Endothelial cell of umbilical vein (primary cell): Measurements from ENCODE around the gene SETMAR. TPM values are rescaled to one million over a fixed set of nuclear protein-coding genes. Genes with fewer than 3 reads are reported as not detected.

ENCODE experiments used
- BruUV-seq: library from RNA; stranded (reverse); fragments of 400-500 nt; replicated peaks from 2 replicates; lab custom pipeline; 2021; lab: Mats Ljungman, UMichigan
- CTCF ChIA-PET: fragments of 300-600, 350-600 bp; sonication (Branson Sonifier 250); formaldehyde crosslinking; loops from one replicate; lab custom pipeline; 2021; ENCODE audit warnings: antibody characterized with exemption, inconsistent platforms; lab: Charles Lee
- POLR2A ChIA-PET: fragments of 300-600, 350-600 bp; sonication (Branson Sonifier 250); formaldehyde crosslinking; loops from one replicate; lab custom pipeline; 2021; ENCODE audit warnings: antibody characterized with exemption, inconsistent platforms; lab: Charles Lee
- DNase-seq: peaks from one replicate; pipeline ENCODE4 v3.0.0-alpha.2; 2011; ENCODE audit warnings: low read depth, low spot score
- FAIRE-seq: peaks from 2 replicates; lab custom pipeline; 2011; peaks lifted over from hg19 to GRCh38; lab: Jason Lieb, UNC
- H2AFZ ChIP-seq: 2 replicates; pipeline ENCODE4 v1.6.0; 2012; ENCODE audit warnings: low read depth, low read length, control low read depth, inconsistent platforms
- H3K27ac ChIP-seq: 2 replicates; pipeline ENCODE4 v1.5.1; 2011; ENCODE audit warnings: low read depth, mild to moderate bottlenecking, control low read depth, low read length, moderate library complexity; ENCODE audit not compliant: insufficient read depth
- H3K27me3 ChIP-seq, 2 experiments: 2 replicates each; pipeline versions ENCODE4 v1.6.0 to v1.6.1; 2011; ENCODE audit warnings: low read length in 2 of 2, mixed read lengths in 1 of 2; ENCODE audit not compliant: control insufficient read depth in 2 of 2, insufficient read depth in 2 of 2
- H3K36me3 ChIP-seq, 2 experiments: 2 replicates in 1 of 2; 3 replicates in 1 of 2; pipeline ENCODE4 v1.5.1; 2011; ENCODE audit warnings: low read length in 2 of 2, mild to moderate bottlenecking in 1 of 2, moderate library complexity in 1 of 2; ENCODE audit not compliant: control insufficient read depth in 2 of 2, insufficient read depth in 2 of 2; ENCODE audit errors: extremely low read depth in 1 of 2
- H3K4me1 ChIP-seq: 3 replicates; pipeline ENCODE4 v1.5.1; 2011; ENCODE audit warnings: mild to moderate bottlenecking, low read length; ENCODE audit not compliant: control insufficient read depth, insufficient read depth; ENCODE audit errors: extremely low read depth
- H3K4me2 ChIP-seq: 2 replicates; pipeline ENCODE4 v1.6.1; 2011; ENCODE audit warnings: low read length, control low read depth, mixed read lengths; ENCODE audit not compliant: insufficient read depth
- H3K4me3 ChIP-seq, 3 experiments: fragments of 200-600 bp in 1 of 3; sonication (generic), shearing (Covaris generic) in 1 of 3; replicated peaks in 1 of 3; 2 replicates each; pipeline ENCODE4 v1.5.1; 2011 to 2016; ENCODE audit warnings: control low read depth in 3 of 3, low read length in 3 of 3, mild to moderate bottlenecking in 2 of 3, inconsistent platforms in 1 of 3, low read depth in 1 of 3, moderate library complexity in 1 of 3; ENCODE audit not compliant: insufficient read depth in 1 of 3
- H3K79me2 ChIP-seq: 2 replicates; pipeline ENCODE4 v1.6.0; 2012; ENCODE audit warnings: low read length, inconsistent platforms; ENCODE audit not compliant: control insufficient read depth, insufficient read depth
- H3K9ac ChIP-seq: replicated peaks from 2 replicates; pipeline ENCODE3; 2011; ENCODE audit warnings: low read length, control low read depth; ENCODE audit not compliant: insufficient read depth; ENCODE audit errors: extremely low read depth
- H3K9me1 ChIP-seq: replicated peaks from 3 replicates; pipeline ENCODE4 v1.6.0; 2011; ENCODE audit warnings: mild to moderate bottlenecking, low read length; ENCODE audit not compliant: control insufficient read depth, insufficient read depth; ENCODE audit errors: extremely low read depth
- H3K9me3 ChIP-seq: replicated peaks from 2 replicates; pipeline ENCODE4 v1.5.1; 2012; ENCODE audit warnings: low read length, inconsistent platforms; ENCODE audit not compliant: control insufficient read depth, insufficient read depth
- H4K20me1 ChIP-seq: replicated peaks from 2 replicates; pipeline ENCODE3; 2011; ENCODE audit warnings: mild to moderate bottlenecking, low read length; ENCODE audit not compliant: control insufficient read depth, insufficient read depth; ENCODE audit errors: extremely low read depth
- EZH2 ChIP-seq: IDR thresholded peaks from 2 replicates; pipeline ENCODE4 v1.6.1; 2012; ENCODE audit warnings: borderline replicate concordance, low read depth, mild to moderate bottlenecking, moderate library complexity, low read length, inconsistent platforms; ENCODE audit not compliant: severe bottlenecking
- GATA2 ChIP-seq: IDR thresholded peaks from 2 replicates; pipeline ENCODE4 v1.7.0; 2011; ENCODE audit warnings: low read depth, mild to moderate bottlenecking, moderate library complexity, mixed read lengths, low read length; ENCODE audit not compliant: insufficient read length, insufficient read depth
- MYC ChIP-seq: IDR thresholded peaks from one replicate; pipeline ENCODE4 v1.6.1; 2011; ENCODE audit warnings: mild to moderate bottlenecking, low read depth, low read length
- POLR2A ChIP-seq: IDR thresholded peaks from 2 replicates; pipeline ENCODE4 v1.6.1; 2012; ENCODE audit warnings: low read depth, mild to moderate bottlenecking, control low read depth, low read length
- POLR2AphosphoS5 ChIP-seq: IDR thresholded peaks from 2 replicates; pipeline ENCODE4 v1.6.1; 2012; ENCODE audit warnings: low read depth, mild to moderate bottlenecking, control low read depth, low read length, moderate library complexity; ENCODE audit not compliant: insufficient read depth
- dilution Hi-C: fragments of 300-500 bp; cut with MboI; formaldehyde crosslinking; loops from one replicate; pipeline ENCODE4 v1.15.0; 2019; ENCODE audit warnings: low sequenced_read_pairs; ENCODE audit not compliant: extremely low pct_ligation_motif_present
- intact Hi-C: fragments of 100-400 bp; cut with micrococcal nuclease; formaldehyde crosslinking; loops from one replicate; pipeline ENCODE4 v1.10.0; 2022
- polyA plus RNA-seq, 4 experiments: library from polyadenylated mRNA; depleted of rRNA in 3 of 4; stranded (reverse) in 3 of 4; unstranded in 1 of 4; fragments of >200 nt; gene quantifications; 2 replicates each; pipeline versions ENCODE4 v1.2.1 to v1.2.3, GENCODE V29; 2011 to 2012; ENCODE audit warnings: missing spikeins in 1 of 4
- total RNA-seq: library from RNA; stranded (reverse); gene quantifications from 2 replicates; pipeline ENCODE4 v1.2.3, GENCODE V29; 2021
- TF ChIP-seq, protein P1 (sequence below), 2 donors: IDR thresholded peaks; 1 replicate in 1 of 2; 2 replicates in 1 of 2; pipeline ENCODE4 v1.5.1; 2011; ENCODE audit warnings: low read length in 2 of 2, mild to moderate bottlenecking in 2 of 2, moderate library complexity in 2 of 2, control low read depth in 1 of 2, inconsistent platforms in 1 of 2, low read depth in 1 of 2; ENCODE audit not compliant: insufficient read depth in 1 of 2; ENCODE audit errors: extremely low read depth in 1 of 2

Gene SETMAR
- total and polyA plus RNA-seq, 2 donors (not counting 3 experiments of a cell fraction or from before 2014, with no cell fraction given), result 9.6 to 15.4 TPM

DNA sequence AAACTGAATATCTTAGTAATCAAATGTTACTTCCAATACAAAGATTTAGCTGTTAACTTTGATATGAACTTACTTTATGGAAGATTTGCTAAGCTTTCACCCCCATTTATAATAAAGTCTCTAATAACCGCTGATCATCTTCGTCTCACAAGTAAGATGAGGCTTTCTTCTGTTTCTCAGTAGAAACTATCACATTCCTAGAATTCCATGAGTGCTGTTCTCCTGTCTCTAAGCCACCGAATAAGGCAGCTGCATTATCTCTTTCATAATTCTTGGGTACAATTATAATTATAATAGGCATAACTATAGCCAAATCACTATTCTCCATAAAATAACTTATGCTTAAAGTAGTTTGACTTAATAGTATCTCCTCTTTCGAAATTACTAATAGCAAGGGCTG lies 18.3 kb upstream of the SETMAR start:
- DNase-seq (no peak), FAIRE-seq (no peak)
- intact Hi-C loops (no loop called here), dilution Hi-C loops (no loop called here)
- Histone ChIP-seq H3K79me2 (no peaks in the 10 kb centered on the region), H3K9me1 (no peaks in the 10 kb centered on the region), H3K36me3 (no peaks in the 10 kb centered on the region), H3K4me3 (no peak overlapping the region), H3K9ac (no peak overlapping the region), H3K4me2 (no peak overlapping the region), H4K20me1 (no peaks in the 10 kb centered on the region), H2AFZ (no peak overlapping the region), H3K27ac (no peak overlapping the region), H3K27me3 (peaks cover 2 to 6% of the 10 kb centered on the region in 2 experiments), H3K9me3 (no peaks in the 10 kb centered on the region), H3K4me1 (no peaks in the 10 kb centered on the region)
- ChIA-PET CTCF (interaction anchor here (1.2 to 11.4 kb wide), 4 partner anchors 8 to 1084 kb away, joined by 4 to 213 read pairs (median 4); no protein-coding TSS in a partner anchor), POLR2A (no interaction called here)
- no TSS peak for BruUV-seq
- TF ChIP-seq, protein P1, sequence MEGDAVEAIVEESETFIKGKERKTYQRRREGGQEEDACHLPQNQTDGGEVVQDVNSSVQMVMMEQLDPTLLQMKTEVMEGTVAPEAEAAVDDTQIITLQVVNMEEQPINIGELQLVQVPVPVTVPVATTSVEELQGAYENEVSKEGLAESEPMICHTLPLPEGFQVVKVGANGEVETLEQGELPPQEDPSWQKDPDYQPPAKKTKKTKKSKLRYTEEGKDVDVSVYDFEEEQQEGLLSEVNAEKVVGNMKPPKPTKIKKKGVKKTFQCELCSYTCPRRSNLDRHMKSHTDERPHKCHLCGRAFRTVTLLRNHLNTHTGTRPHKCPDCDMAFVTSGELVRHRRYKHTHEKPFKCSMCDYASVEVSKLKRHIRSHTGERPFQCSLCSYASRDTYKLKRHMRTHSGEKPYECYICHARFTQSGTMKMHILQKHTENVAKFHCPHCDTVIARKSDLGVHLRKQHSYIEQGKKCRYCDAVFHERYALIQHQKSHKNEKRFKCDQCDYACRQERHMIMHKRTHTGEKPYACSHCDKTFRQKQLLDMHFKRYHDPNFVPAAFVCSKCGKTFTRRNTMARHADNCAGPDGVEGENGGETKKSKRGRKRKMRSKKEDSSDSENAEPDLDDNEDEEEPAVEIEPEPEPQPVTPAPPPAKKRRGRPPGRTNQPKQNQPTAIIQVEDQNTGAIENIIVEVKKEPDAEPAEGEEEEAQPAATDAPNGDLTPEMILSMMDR (IDR thresholded peaks at IDR 0.05; ENCODE audit: extremely low read depth in 1 of 2, insufficient read depth in 1 of 2, low read depth in 1 of 2, low read length in 2 of 2), result no peak
- no peak for TF ChIP-seq GATA2
- TF ChIP-seq POLR2AphosphoS5, result no peak
- TF ChIP-seq EZH2, result no peak
- no peak for TF ChIP-seq MYC
- TF ChIP-seq POLR2A, result no peak
